HFFc6 (cell line): ENCODE measurements around the gene ALK. TPM values are rescaled to one million over a fixed set of nuclear protein-coding genes. Genes with fewer than 3 reads are reported as not detected.

Experiments used
- DNase-seq: peaks from one replicate; pipeline ENCODE4 v3.0.0-alpha.2; 2018
- H3K27ac Mint-ChIP-seq: 2 replicates; pipeline ENCODE4 v1.8.0; 2020; ENCODE audit warnings: mild to moderate bottlenecking, mixed read lengths
- H3K27me3 Mint-ChIP-seq: 2 replicates; pipeline ENCODE4 v1.8.0; 2021; ENCODE audit warnings: mild to moderate bottlenecking, moderate library complexity, mixed read lengths; ENCODE audit not compliant: insufficient read depth
- H3K36me3 Mint-ChIP-seq: 2 replicates; pipeline ENCODE4 v1.8.0; 2021; ENCODE audit warnings: low read depth, mixed read lengths
- H3K4me1 Mint-ChIP-seq: 2 replicates; pipeline ENCODE4 v1.8.0; 2020; ENCODE audit warnings: low read depth, mixed read lengths
- H3K4me3 Mint-ChIP-seq: 2 replicates; pipeline ENCODE4 v1.8.0; 2020; ENCODE audit warnings: mild to moderate bottlenecking, moderate library complexity, mixed read lengths
- H3K9me3 Mint-ChIP-seq: 2 replicates; pipeline ENCODE4 v1.8.0; 2020; ENCODE audit warnings: mild to moderate bottlenecking, mixed read lengths
- total RNA-seq, 6 experiments: library from RNA; stranded (reverse); fragmentation: NEBNext Ultra II Directional; extraction: Animal tissue kit (Norgen Biotek cat#: 25700); gene quantifications; 2 replicates in 1 of 6; 3 replicates in 5 of 6; pipeline ENCODE4 v1.2.3, GENCODE V29; 2021
- TF ChIP-seq, protein P1 (sequence below): fragments of 200-600 bp; sonication (generic); IDR thresholded peaks from 2 replicates; pipeline ENCODE4 v1.5.0; 2021; ENCODE audit warnings: antibody characterized with exemption, mild to moderate bottlenecking

The ALK gene
- total RNA-seq, 6 experiments from 2014 or later = not detected

DNA sequence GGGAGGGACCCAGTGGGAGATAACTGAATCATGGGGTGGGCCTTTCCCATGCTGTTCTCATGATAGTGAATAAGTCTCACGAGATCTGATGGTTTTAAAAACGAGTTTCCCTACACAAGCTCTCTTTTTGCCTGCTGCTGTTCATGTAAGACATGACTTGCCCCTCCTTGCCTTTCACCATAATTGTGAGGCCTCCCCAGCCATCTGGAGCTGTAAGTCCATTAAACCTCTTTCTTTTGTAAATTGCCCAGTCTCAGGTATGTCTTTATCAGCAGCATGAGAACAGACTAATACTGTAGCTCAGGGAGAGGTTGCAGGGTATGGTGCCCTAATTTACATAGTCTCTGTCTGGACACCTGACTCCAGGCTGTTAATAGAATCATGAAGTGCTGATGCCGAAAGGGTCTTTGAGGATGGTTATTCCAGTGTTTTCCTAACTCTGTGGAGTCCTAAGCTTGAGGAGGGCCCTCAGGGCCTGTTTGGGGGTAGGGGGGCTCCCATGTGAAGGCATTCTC, 343.2 kb downstream of the ALK start:
- Mint-ChIP-seq H3K4me3 (no peak overlapping the region), H3K36me3 (no peaks in the 10 kb centered on the region), H3K9me3 (no peaks in the 10 kb centered on the region), H3K4me1 (peaks cover 14% of the 10 kb centered on the region), H3K27me3 (peaks cover 27% of the 10 kb centered on the region), H3K27ac (no peak overlapping the region)
- no peak for DNase-seq
- TF ChIP-seq, protein P1, sequence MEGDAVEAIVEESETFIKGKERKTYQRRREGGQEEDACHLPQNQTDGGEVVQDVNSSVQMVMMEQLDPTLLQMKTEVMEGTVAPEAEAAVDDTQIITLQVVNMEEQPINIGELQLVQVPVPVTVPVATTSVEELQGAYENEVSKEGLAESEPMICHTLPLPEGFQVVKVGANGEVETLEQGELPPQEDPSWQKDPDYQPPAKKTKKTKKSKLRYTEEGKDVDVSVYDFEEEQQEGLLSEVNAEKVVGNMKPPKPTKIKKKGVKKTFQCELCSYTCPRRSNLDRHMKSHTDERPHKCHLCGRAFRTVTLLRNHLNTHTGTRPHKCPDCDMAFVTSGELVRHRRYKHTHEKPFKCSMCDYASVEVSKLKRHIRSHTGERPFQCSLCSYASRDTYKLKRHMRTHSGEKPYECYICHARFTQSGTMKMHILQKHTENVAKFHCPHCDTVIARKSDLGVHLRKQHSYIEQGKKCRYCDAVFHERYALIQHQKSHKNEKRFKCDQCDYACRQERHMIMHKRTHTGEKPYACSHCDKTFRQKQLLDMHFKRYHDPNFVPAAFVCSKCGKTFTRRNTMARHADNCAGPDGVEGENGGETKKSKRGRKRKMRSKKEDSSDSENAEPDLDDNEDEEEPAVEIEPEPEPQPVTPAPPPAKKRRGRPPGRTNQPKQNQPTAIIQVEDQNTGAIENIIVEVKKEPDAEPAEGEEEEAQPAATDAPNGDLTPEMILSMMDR = no peak

- Mint-ChIP-seq H3K4me3 (no peak overlapping the region), H3K27ac (no peak overlapping the region), H3K4me1 (peaks cover 14% of the 10 kb centered on the region), H3K27me3 (peaks cover 30% of the 10 kb centered on the region), H3K9me3 (no peaks in the 10 kb centered on the region), H3K36me3 (no peaks in the 10 kb centered on the region)
- no peak for DNase-seq
- TF ChIP-seq, protein P1 = no peak
These were observed 345.2 kb downstream of the ALK start for GRCh38 chr2:29576231-29576630.

DNA sequence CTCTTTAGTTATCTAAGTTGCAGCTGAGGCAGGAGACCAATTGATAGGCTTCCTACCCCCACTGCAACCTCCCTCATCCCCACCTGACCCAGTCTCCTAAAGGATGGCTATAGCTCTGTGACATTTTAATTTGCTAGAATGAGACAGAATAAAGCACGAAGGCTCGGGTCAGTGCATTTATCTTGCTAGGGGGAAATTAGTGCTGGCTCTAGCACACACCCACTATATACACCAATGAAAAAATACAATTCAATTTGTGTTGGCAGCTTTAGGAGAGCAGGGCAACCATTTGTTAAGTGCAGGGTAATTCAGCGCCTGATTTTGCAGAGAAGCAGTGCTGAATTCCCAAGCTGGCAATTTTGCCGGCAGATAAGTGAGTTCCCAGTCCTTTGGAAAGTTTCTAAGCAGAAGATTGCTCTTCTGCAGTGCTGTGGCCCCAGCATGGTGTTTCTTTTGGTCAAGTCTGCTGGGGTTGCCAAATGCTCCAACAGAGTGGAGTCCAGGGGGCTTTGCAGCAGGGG, 346.0 kb downstream of the ALK start:
- DNase-seq = no peak
- H3K9me3 Mint-ChIP-seq = no peaks in the 10 kb centered on the region
- TF ChIP-seq, protein P1 = no peak
- no peak overlapping the region for H3K27ac Mint-ChIP-seq
- no peak overlapping the region for H3K4me3 Mint-ChIP-seq
- no peaks in the 10 kb centered on the region for H3K36me3 Mint-ChIP-seq
- H3K27me3 Mint-ChIP-seq = peaks cover 29% of the 10 kb centered on the region
- H3K4me1 Mint-ChIP-seq = peaks cover 11% of the 10 kb centered on the region

GRCh38 chr2:29573612-29574011, 347.8 kb downstream of the ALK start:
- H3K4me1 Mint-ChIP-seq = no peaks in the 10 kb centered on the region
- TF ChIP-seq, protein P1 = no peak
- H3K27ac Mint-ChIP-seq = no peak overlapping the region
- DNase-seq = no peak
- no peaks in the 10 kb centered on the region for H3K36me3 Mint-ChIP-seq
- peaks cover 28% of the 10 kb centered on the region for H3K27me3 Mint-ChIP-seq
- H3K9me3 Mint-ChIP-seq = no peaks in the 10 kb centered on the region
- H3K4me3 Mint-ChIP-seq = no peak overlapping the region

- Mint-ChIP-seq H3K9me3 (no peaks in the 10 kb centered on the region), H3K27me3 (peaks cover 28% of the 10 kb centered on the region), H3K27ac (no peak overlapping the region), H3K4me1 (no peaks in the 10 kb centered on the region), H3K4me3 (no peak overlapping the region), H3K36me3 (no peaks in the 10 kb centered on the region)
- TF ChIP-seq, protein P1 = no peak
- no peak for DNase-seq
These were observed 348.2 kb downstream of the ALK start for GRCh38 chr2:29573147-29573546.
